Peyer's patch (tissue), 4 donors: ENCODE measurements around the gene EN2.

Source experiments
- CTCF ChIP-seq, 6 experiments: fragments of 450-650 bp in 4 of 6; fragments of 200-600 bp in 2 of 6; sonication (generic) in 1 of 6; IDR thresholded peaks; one replicate each; pipeline ENCODE4 v1.5.1; 2017 to 2019; ENCODE audit warnings: antibody characterized with exemption in 6 of 6, mild to moderate bottlenecking in 3 of 6, moderate library complexity in 1 of 6
- POLR2A ChIP-seq, 2 donors: fragments of 450-650 bp; IDR thresholded peaks; one replicate each; pipeline ENCODE4 v1.5.1; 2017; ENCODE audit warnings: antibody characterized with exemption in 2 of 2, mild to moderate bottlenecking in 2 of 2, moderate library complexity in 2 of 2

- TF ChIP-seq CTCF (IDR thresholded peaks at IDR 0.05), result no peak
- no peak for TF ChIP-seq POLR2A (IDR thresholded peaks at IDR 0.05)
These were observed 39.6 kb upstream of the EN2 start for GRCh38 chr7:155418304-155418703.
